Liver (tissue), 9 donors: ENCODE data around the gene CDKL5. TPM values are rescaled to one million over a fixed set of nuclear protein-coding genes. Genes with fewer than 3 reads are reported as not detected.

ENCODE experiments used
- DNase-seq: peaks from one replicate; pipeline ENCODE4 v3.0.0-alpha.2; 2017; ENCODE audit warnings: low spot score
- H3K27ac ChIP-seq, 2 donors: one replicate each; pipeline ENCODE4 v1.7.0; 2013; ENCODE audit warnings: inconsistent platforms in 2 of 2, low read length in 2 of 2, control low read depth in 1 of 2, low read depth in 1 of 2, mild to moderate bottlenecking in 1 of 2
- H3K27me3 ChIP-seq, 4 donors: one replicate each; pipeline versions ENCODE4 v1.6.1 to v1.7.0; 2013; ENCODE audit warnings: low read length in 3 of 4, inconsistent platforms in 1 of 4, mild to moderate bottlenecking in 1 of 4, moderate library complexity in 1 of 4; ENCODE audit not compliant: control insufficient read depth in 4 of 4, insufficient read depth in 4 of 4
- H3K36me3 ChIP-seq, 4 donors: one replicate each; pipeline versions ENCODE4 v1.6.1 to v1.7.0; 2013; ENCODE audit warnings: low read length in 3 of 4, mild to moderate bottlenecking in 3 of 4, low read depth in 1 of 4, moderate library complexity in 1 of 4; ENCODE audit not compliant: control insufficient read depth in 4 of 4, insufficient read depth in 3 of 4
- H3K4me1 ChIP-seq, 4 donors: one replicate each; pipeline versions ENCODE4 v1.6.1 to v1.7.0; 2013; ENCODE audit warnings: low read length in 3 of 4, mild to moderate bottlenecking in 3 of 4, moderate library complexity in 1 of 4; ENCODE audit not compliant: control insufficient read depth in 4 of 4, insufficient read depth in 4 of 4
- H3K4me3 ChIP-seq, 3 donors: one replicate each; pipeline versions ENCODE4 v1.6.1 to v1.7.0; 2013; ENCODE audit warnings: low read length in 3 of 3, control low read depth in 1 of 3, low read depth in 1 of 3, mild to moderate bottlenecking in 1 of 3
- H3K9ac ChIP-seq, 2 donors: one replicate each; pipeline ENCODE4 v1.7.0; 2013; ENCODE audit warnings: low read length in 2 of 2, mild to moderate bottlenecking in 2 of 2, moderate library complexity in 2 of 2, control low read depth in 1 of 2, low read depth in 1 of 2
- H3K9me3 ChIP-seq, 4 donors: one replicate each; pipeline versions ENCODE4 v1.6.1 to v1.7.0; 2013; ENCODE audit warnings: low read length in 3 of 4; ENCODE audit not compliant: control insufficient read depth in 4 of 4
- ATF3 ChIP-seq: IDR thresholded peaks from 2 replicates; pipeline ENCODE4 v1.6.1; 2016; ENCODE audit warnings: antibody characterized with exemption
- CTCF ChIP-seq: fragments of 150-350 bp; IDR thresholded peaks from 2 replicates; pipeline ENCODE4 v1.5.1; 2017; ENCODE audit warnings: improper control_type of control experiment, low read depth, low read length; ENCODE audit not compliant: missing input control
- EGR1 ChIP-seq, 2 donors: IDR thresholded peaks; 2 replicates each; pipeline ENCODE4 v1.6.1; 2016 to 2018; ENCODE audit warnings: antibody characterized with exemption in 2 of 2, low read depth in 2 of 2
- FOXA1 ChIP-seq: IDR thresholded peaks from 2 replicates; pipeline ENCODE4 v1.6.1; 2016; ENCODE audit warnings: antibody characterized with exemption
- FOXA2 ChIP-seq: IDR thresholded peaks from 2 replicates; pipeline ENCODE4 v1.6.1; 2016; ENCODE audit warnings: antibody characterized with exemption
- GABPA ChIP-seq, 2 donors: IDR thresholded peaks in 1 of 2; conservative IDR thresholded peaks in 1 of 2; 2 replicates each; pipeline ENCODE4 v1.6.1; 2016; ENCODE audit warnings: antibody characterized with exemption in 2 of 2, mild to moderate bottlenecking in 1 of 2, moderate library complexity in 1 of 2
- HNF4A ChIP-seq, 2 donors: conservative IDR thresholded peaks; 2 replicates each; pipeline ENCODE4 v1.6.1; 2016; ENCODE audit warnings: antibody characterized with exemption in 2 of 2, mild to moderate bottlenecking in 2 of 2
- HNF4G ChIP-seq: IDR thresholded peaks from 2 replicates; pipeline ENCODE4 v1.6.1; 2016; ENCODE audit warnings: antibody characterized with exemption
- JUND ChIP-seq, 2 donors: IDR thresholded peaks; 2 replicates each; pipeline ENCODE4 v1.6.1; 2016; ENCODE audit warnings: antibody characterized with exemption in 2 of 2
- MAX ChIP-seq: IDR thresholded peaks from 2 replicates; pipeline ENCODE4 v1.6.1; 2016; ENCODE audit warnings: antibody characterized with exemption
- NR2F2 ChIP-seq: IDR thresholded peaks from 2 replicates; pipeline ENCODE4 v1.6.1; 2016; ENCODE audit warnings: antibody characterized with exemption
- RAD21 ChIP-seq, 2 donors: IDR thresholded peaks; 2 replicates each; pipeline ENCODE4 v1.6.1; 2016; ENCODE audit warnings: antibody characterized with exemption in 2 of 2, mild to moderate bottlenecking in 2 of 2
- REST ChIP-seq: IDR thresholded peaks from 2 replicates; pipeline ENCODE4 v1.6.1; 2016; ENCODE audit warnings: antibody characterized with exemption, mild to moderate bottlenecking
- RXRA ChIP-seq, 2 donors: IDR thresholded peaks; 2 replicates each; pipeline ENCODE4 v1.6.1; 2017 to 2018; ENCODE audit warnings: antibody characterized with exemption in 2 of 2, mild to moderate bottlenecking in 1 of 2
- SP1 ChIP-seq: IDR thresholded peaks from 2 replicates; pipeline ENCODE4 v1.6.1; 2018; ENCODE audit warnings: antibody characterized with exemption, mild to moderate bottlenecking
- TAF1 ChIP-seq: conservative IDR thresholded peaks from 2 replicates; pipeline ENCODE4 v1.6.1; 2016; ENCODE audit warnings: antibody characterized with exemption, mild to moderate bottlenecking
- YY1 ChIP-seq: IDR thresholded peaks from 2 replicates; pipeline ENCODE4 v1.6.1; 2016; ENCODE audit warnings: antibody characterized with exemption, mild to moderate bottlenecking
- ZBTB33 ChIP-seq: IDR thresholded peaks from 2 replicates; pipeline ENCODE4 v1.6.1; 2016; ENCODE audit warnings: antibody characterized with exemption
- WGBS: extraction: QIAGEN DNeasy Blood & Tissue Kit; methylation state at CpG from one replicate; pipeline ENCODE4 v1.1.7; 2013; 5-methylcytosine and 5-hydroxymethylcytosine counted together
- polyA plus RNA-seq, 2 donors: library from polyadenylated mRNA; stranded (reverse) in 1 of 2; unstranded in 1 of 2; fragments of 200-250 nt in 1 of 2; fragments of >200 nt in 1 of 2; fragmentation: Nextera tagmentation in 1 of 2; extraction: Ambion mirVana in 1 of 2; gene quantifications; one replicate each; pipeline versions ENCODE4 v1.2.1 to v1.2.3, GENCODE V29; 2013 to 2015
- total RNA-seq, 2 donors: library from RNA; depleted of rRNA; stranded (reverse); fragments of >200 nt; gene quantifications; one replicate each; pipeline ENCODE4 v1.2.3, GENCODE V29; 2014
- donor health status: healthy.
- donor health status: healthy.
- donor health status: healthy.
- donor health status: healthy.
- donor health status: healthy.

The CDKL5 gene
- total and polyA plus RNA-seq, 4 donors, result 0.59 to 3.3 (median 2.0) TPM

- Histone ChIP-seq H3K36me3 (no peaks in the 10 kb centered on the region), H3K9ac (no peak overlapping the region), H3K4me1 (no peaks in the 10 kb centered on the region), H3K9me3 (no peaks in the 10 kb centered on the region), H3K4me3 (no peak overlapping the region), H3K27ac (no peak overlapping the region), H3K27me3 (no peaks in the 10 kb centered on the region)
- TF ChIP-seq REST (no peak), RAD21 (IDR thresholded peaks at IDR 0.05) (no peak), TAF1 (no peak), EGR1 (IDR thresholded peaks at IDR 0.05; ENCODE audit: low read depth in 2 of 2) (no peak), GABPA (IDR thresholded peaks at IDR 0.05 in 1 of 2, conservative IDR thresholded peaks at IDR 0.05 in 1 of 2) (no peak), SP1 (no peak), HNF4G (no peak), ATF3 (no peak), NR2F2 (no peak), ZBTB33 (no peak)
- no peak for DNase-seq
Observed at GRCh38 chrX:18652636-18653035, 227.2 kb downstream of the CDKL5 start.

- TF ChIP-seq YY1, result no peak
- TF ChIP-seq SP1, result no peak
- TF ChIP-seq TAF1, result no peak
- TF ChIP-seq JUND (IDR thresholded peaks at IDR 0.05), result no peak
- no peak for TF ChIP-seq ZBTB33
- no peak for TF ChIP-seq FOXA2
- TF ChIP-seq NR2F2, result no peak
- TF ChIP-seq MAX, result no peak
- no peak for TF ChIP-seq CTCF
- no peak for TF ChIP-seq ATF3
- TF ChIP-seq RXRA (IDR thresholded peaks at IDR 0.05), result no peak
- TF ChIP-seq RAD21 (IDR thresholded peaks at IDR 0.05), result no peak
- TF ChIP-seq HNF4A (conservative IDR thresholded peaks at IDR 0.05), result no peak
- TF ChIP-seq FOXA1, result no peak
- Histone ChIP-seq H3K4me1 (no peaks in the 10 kb centered on the region), H3K9ac (no peak overlapping the region), H3K9me3 (no peaks in the 10 kb centered on the region), H3K36me3 (no peaks in the 10 kb centered on the region), H3K27ac (no peak overlapping the region), H3K27me3 (no peaks in the 10 kb centered on the region), H3K4me3 (no peak overlapping the region)
- WGBS, result 35% methylated on average over 5 of the region's 5 CpGs
- no peak for DNase-seq
Observed at GRCh38 chrX:18654875-18655836, 229.7 kb downstream of the CDKL5 start.
